Lung (tissue), 12 donors: ENCODE results near the gene ARL17B. TPM values are rescaled to one million over a fixed set of nuclear protein-coding genes. Genes with fewer than 3 reads are reported as not detected.
"Not testable (repeated sequence)": the region's sequence is repeated elsewhere in the genome, so short reads cannot be mapped to it uniquely, and the experiment has no call there.

ENCODE experiments used
- ATAC-seq: fragments of 200-7000 bp; cut with Tn5 transposase; one replicate; pipeline ENCODE4 v1.9.1; 2020; ENCODE audit warnings: moderate number of reproducible peaks; ENCODE audit not compliant: insufficient read depth, low FRiP score
- DNase-seq, 3 donors: peaks; one replicate each; pipeline ENCODE4 v3.0.0-alpha.2; 2013 to 2017
- H3K27ac ChIP-seq, 2 donors: one replicate each; pipeline ENCODE4 v1.5.1; 2013; ENCODE audit warnings: mild to moderate bottlenecking in 2 of 2, moderate library complexity in 2 of 2, control low read depth in 1 of 2, inconsistent platforms in 1 of 2, low read depth in 1 of 2, low read length in 1 of 2
- H3K27me3 ChIP-seq, 3 donors: one replicate each; pipeline ENCODE4 v1.5.1; 2013; ENCODE audit warnings: low read length in 2 of 3; ENCODE audit not compliant: control insufficient read depth in 3 of 3, insufficient read depth in 3 of 3
- H3K36me3 ChIP-seq, 4 donors: one replicate each; pipeline ENCODE4 v1.5.1; 2013; ENCODE audit warnings: low read length in 4 of 4, mild to moderate bottlenecking in 1 of 4, moderate library complexity in 1 of 4; ENCODE audit not compliant: control insufficient read depth in 4 of 4, insufficient read depth in 4 of 4
- H3K4me1 ChIP-seq, 5 donors: one replicate each; pipeline ENCODE4 v1.5.1; 2013; ENCODE audit warnings: low read length in 5 of 5, mild to moderate bottlenecking in 2 of 5, moderate library complexity in 1 of 5; ENCODE audit not compliant: control insufficient read depth in 5 of 5, insufficient read depth in 5 of 5
- H3K4me3 ChIP-seq: one replicate; pipeline ENCODE4 v1.5.1; 2013; ENCODE audit warnings: mild to moderate bottlenecking, control low read depth, moderate library complexity
- H3K9ac ChIP-seq, 2 donors: one replicate each; pipeline ENCODE4 v1.5.1; 2013; ENCODE audit warnings: low read length in 2 of 2, control low read depth in 1 of 2; ENCODE audit not compliant: insufficient read depth in 1 of 2
- H3K9me3 ChIP-seq, 4 donors: one replicate each; pipeline ENCODE4 v1.5.1; 2013; ENCODE audit warnings: low read length in 3 of 4, mild to moderate bottlenecking in 1 of 4, moderate library complexity in 1 of 4; ENCODE audit not compliant: control insufficient read depth in 4 of 4, insufficient read depth in 3 of 4
- WGBS, 2 donors: extraction: QIAGEN DNeasy Blood & Tissue Kit; methylation state at CpG; one replicate each; pipeline ENCODE4 v1.1.7; 2013; 5-methylcytosine and 5-hydroxymethylcytosine counted together
- polyA plus RNA-seq, 2 donors: library from polyadenylated mRNA; stranded (reverse); fragments of 200-250 nt; gene quantifications; one replicate each; pipeline ENCODE4 v1.2.1, GENCODE V29; 2013
- total RNA-seq, 2 donors: library from RNA; depleted of rRNA in 1 of 2; stranded (reverse); fragments of >200 nt in 1 of 2; gene quantifications; one replicate each; pipeline ENCODE4 v1.2.1, GENCODE V29; 2014 to 2021
- TF ChIP-seq, protein P1 (sequence below): IDR thresholded peaks from 2 replicates; pipeline ENCODE4 v1.5.1; 2012; ENCODE audit warnings: mild to moderate bottlenecking; ENCODE audit errors: control extremely low read depth, extremely low read depth
- donor health status: control.
- donor health status: control.
- donor health status: Bipolar disorder and iron deficiency.
- donor health status: healthy.
- donor health status: DM: yes; HTN: yes; CAD: no.

Gene ARL17B
- total and polyA plus RNA-seq, 4 donors, result 6.7 to 24.7 (median 12.4) TPM

GRCh38 chr17:46286764-46287221, 74.8 kb downstream of the ARL17B start:
- H3K27ac ChIP-seq, H3K4me1 ChIP-seq, H3K27me3 ChIP-seq, H3K36me3 ChIP-seq, H3K9ac ChIP-seq, H3K9me3 ChIP-seq, H3K4me3 ChIP-seq: not testable (repeated sequence)
- TF ChIP-seq, protein P1, sequence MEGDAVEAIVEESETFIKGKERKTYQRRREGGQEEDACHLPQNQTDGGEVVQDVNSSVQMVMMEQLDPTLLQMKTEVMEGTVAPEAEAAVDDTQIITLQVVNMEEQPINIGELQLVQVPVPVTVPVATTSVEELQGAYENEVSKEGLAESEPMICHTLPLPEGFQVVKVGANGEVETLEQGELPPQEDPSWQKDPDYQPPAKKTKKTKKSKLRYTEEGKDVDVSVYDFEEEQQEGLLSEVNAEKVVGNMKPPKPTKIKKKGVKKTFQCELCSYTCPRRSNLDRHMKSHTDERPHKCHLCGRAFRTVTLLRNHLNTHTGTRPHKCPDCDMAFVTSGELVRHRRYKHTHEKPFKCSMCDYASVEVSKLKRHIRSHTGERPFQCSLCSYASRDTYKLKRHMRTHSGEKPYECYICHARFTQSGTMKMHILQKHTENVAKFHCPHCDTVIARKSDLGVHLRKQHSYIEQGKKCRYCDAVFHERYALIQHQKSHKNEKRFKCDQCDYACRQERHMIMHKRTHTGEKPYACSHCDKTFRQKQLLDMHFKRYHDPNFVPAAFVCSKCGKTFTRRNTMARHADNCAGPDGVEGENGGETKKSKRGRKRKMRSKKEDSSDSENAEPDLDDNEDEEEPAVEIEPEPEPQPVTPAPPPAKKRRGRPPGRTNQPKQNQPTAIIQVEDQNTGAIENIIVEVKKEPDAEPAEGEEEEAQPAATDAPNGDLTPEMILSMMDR, result peak; percentile 79
- DNase-seq (peak; percentile 40 to 88 (median 78)), ATAC-seq (peak; percentile 49)
- 0 to 1% methylated on average over 3 of the region's 3 CpGs for WGBS, 2 donors

- not testable (repeated sequence) for H3K36me3 ChIP-seq, H3K27ac ChIP-seq, H3K4me1 ChIP-seq, H3K9me3 ChIP-seq, DNase-seq, H3K4me3 ChIP-seq, H3K27me3 ChIP-seq, H3K9ac ChIP-seq, ATAC-seq
- 68 to 73% methylated on average over 2 of the region's 2 CpGs for WGBS, 2 donors
These were observed 76.1 kb downstream of the ARL17B start for GRCh38 chr17:46285500-46285899.

DNA sequence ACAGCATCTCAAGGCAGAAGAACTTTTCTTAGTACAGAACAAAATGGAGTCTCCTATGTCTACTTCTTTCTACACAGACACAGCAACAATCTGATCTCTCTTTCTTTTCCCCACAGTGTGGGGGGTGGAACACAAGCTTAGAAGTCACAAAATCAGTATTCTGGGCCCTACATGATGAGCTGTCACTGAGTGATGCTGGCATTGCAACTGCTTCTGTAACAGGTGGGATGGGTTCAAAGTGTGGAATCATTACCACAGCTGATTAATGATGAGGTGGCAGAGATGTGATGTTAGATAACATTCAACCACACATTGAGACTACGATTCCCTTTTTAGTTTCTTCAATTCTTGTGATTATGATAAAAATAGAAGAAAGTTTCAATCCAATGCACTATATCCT, 77.1 kb downstream of the ARL17B start:
- not testable (repeated sequence) for H3K27ac ChIP-seq, H3K4me3 ChIP-seq, H3K36me3 ChIP-seq, H3K9ac ChIP-seq, H3K9me3 ChIP-seq, DNase-seq, ATAC-seq, H3K27me3 ChIP-seq, H3K4me1 ChIP-seq
- 75 to 80% methylated on average over 1 of the region's 1 CpG for WGBS, 2 donors

DNA sequence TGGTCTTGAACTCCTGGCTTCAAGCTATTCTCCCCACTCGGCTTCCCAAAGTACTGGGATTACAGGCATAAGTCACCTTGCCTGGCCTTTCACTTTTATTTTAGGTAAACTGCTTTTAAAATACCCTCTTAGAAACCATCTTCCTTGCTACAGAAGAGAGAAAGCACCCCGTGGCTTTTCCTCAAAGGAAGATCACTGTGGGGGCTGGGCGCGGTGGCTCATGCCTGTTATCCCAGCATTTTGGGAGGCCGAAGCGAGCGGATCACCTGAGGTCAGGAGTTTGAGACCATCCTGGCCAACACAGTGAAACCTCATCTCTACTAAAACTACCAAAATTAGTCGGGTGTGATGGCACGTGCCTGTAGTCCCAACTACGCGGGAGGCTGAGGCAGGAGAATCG, 78.9 kb downstream of the ARL17B start:
- not testable (repeated sequence) for H3K36me3 ChIP-seq, H3K4me1 ChIP-seq, H3K27me3 ChIP-seq, H3K4me3 ChIP-seq, H3K9me3 ChIP-seq, H3K27ac ChIP-seq, DNase-seq, ATAC-seq, H3K9ac ChIP-seq
- WGBS, 2 donors, result 95 to 97% methylated on average over 12 of the region's 12 CpGs

DNA sequence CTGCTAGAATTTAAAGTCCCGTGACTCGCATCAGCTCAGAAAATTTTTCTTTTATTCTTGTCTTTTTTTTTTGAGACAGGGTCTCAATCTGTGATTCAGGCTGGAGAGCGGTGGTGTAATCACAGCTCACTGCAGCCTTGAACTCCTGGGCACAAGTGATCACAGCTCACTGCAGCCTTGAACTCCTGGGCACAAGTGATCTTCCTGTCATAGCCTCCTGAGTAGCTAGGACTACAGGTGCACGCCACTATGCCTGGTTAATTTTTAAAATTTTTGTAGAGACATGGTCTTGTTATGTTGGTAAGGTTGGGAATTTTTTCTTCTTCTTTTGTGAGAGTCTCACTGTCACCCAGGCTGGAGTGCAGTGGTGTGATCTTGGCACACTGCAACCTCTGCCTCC, 80.2 kb downstream of the ARL17B start:
- ATAC-seq, H3K4me1 ChIP-seq, H3K4me3 ChIP-seq, H3K9me3 ChIP-seq, DNase-seq, H3K27ac ChIP-seq, H3K9ac ChIP-seq, H3K27me3 ChIP-seq, H3K36me3 ChIP-seq: not testable (repeated sequence)
- 95 to 97% methylated on average over 4 of the region's 4 CpGs for WGBS, 2 donors

DNA sequence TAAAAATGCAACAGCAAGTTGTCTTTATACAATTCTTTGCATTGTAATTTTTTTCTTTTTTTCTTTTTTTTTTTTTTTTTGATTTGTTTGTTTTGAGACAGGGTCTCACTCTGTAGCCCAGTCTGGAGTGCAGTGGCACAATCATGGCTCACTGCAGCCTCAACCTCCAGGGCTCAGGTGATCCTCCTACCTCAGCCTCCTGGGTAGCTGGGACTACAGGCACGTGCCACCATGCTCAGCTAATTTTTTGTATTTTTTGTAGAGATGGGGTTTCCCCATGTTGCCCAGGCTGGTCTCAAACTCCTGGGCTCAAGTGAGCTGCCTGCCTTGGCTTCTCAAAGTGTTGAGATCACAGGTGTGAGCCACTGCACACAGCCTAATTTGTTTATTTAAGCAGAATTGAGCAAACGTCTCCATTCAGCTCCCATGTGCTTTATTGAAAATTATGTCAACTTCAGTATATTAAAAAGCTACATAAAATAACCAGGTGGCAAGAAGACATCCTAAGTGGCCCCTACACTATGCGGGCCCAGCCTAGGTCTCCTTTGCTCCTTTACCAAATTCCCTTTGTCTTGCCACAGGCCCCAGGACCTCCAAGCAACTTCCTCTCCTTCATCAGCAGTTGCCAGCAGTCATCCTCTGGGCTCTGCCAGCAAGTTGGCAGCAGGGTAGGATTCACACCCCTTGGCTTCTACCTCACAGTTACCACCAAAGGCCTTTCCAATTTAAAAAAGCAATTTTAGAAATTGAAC, 84.7 kb downstream of the ARL17B start:
- 64 to 83% methylated on average over 3 of the region's 3 CpGs for WGBS, 2 donors
- ATAC-seq, H3K4me1 ChIP-seq, DNase-seq, H3K36me3 ChIP-seq, H3K9me3 ChIP-seq, H3K4me3 ChIP-seq, H3K27me3 ChIP-seq, H3K9ac ChIP-seq, H3K27ac ChIP-seq: not testable (repeated sequence)
